Gastroesophageal sphincter (tissue), 2 donors: ENCODE data around the gene TEX26.

Experiments
- POLR2A ChIP-seq, 2 donors: fragments of 450-650 bp; IDR thresholded peaks; one replicate each; pipeline ENCODE4 v1.6.1; 2017; ENCODE audit warnings: antibody characterized with exemption in 2 of 2, mild to moderate bottlenecking in 2 of 2, moderate library complexity in 1 of 2
- POLR2AphosphoS5 ChIP-seq: sonication (generic); formaldehyde crosslinking; IDR thresholded peaks from one replicate; pipeline ENCODE4 v1.6.1; 2017; ENCODE audit warnings: antibody characterized with exemption

DNA sequence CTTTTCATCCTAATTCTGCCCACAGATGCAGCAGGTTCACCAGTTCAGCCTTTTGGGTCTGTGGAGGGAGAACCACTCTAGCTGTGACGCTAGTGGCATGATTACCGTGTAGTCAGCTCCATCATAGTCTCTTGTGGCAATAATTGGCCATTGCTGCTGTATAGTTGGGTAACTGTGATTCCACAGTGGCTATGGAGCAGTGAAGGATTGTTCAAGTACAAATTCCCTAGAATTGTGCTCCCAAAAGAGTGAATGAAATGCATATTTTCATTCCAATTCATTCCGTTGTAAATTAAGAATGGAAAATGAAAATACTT is 856 bp downstream of the TEX26 start:
- TF ChIP-seq POLR2AphosphoS5 (no peak), POLR2A (IDR thresholded peaks at IDR 0.05) (no peak)
